H1 (cell line): ENCODE data around the gene GDF2. TPM values are rescaled to one million over a fixed set of nuclear protein-coding genes. Genes with fewer than 3 reads are reported as not detected.

Source experiments
- ATF2 ChIP-seq: IDR thresholded peaks from 2 replicates; pipeline ENCODE4 v1.6.1; 2012; ENCODE audit warnings: low read length, inconsistent platforms
- CEBPB ChIP-seq: IDR thresholded peaks from 2 replicates; pipeline ENCODE4 v1.6.1; 2012; ENCODE audit warnings: low read depth, low read length
- POLR2AphosphoS5 ChIP-seq: IDR thresholded peaks from 2 replicates; pipeline ENCODE4 v1.6.1; 2011; ENCODE audit warnings: low read depth, low read length
- RFX5 ChIP-seq: IDR thresholded peaks from 2 replicates; pipeline ENCODE4 v1.6.1; 2011; ENCODE audit warnings: low read depth, low read length, improper control_type of control experiment, borderline replicate concordance
- TAF7 ChIP-seq: optimal IDR thresholded peaks from 2 replicates; pipeline ENCODE3; 2011; ENCODE audit warnings: low read depth, mild to moderate bottlenecking, inconsistent platforms, low read length, moderate library complexity, borderline replicate concordance
- polyA plus RNA-seq, 7 experiments: library from polyadenylated mRNA; depleted of rRNA in 3 of 7; stranded (reverse) in 5 of 7; unstranded in 2 of 7; fragments of >200 nt in 5 of 7; fragments of 200-250 nt in 2 of 7; gene quantifications; 1 replicate in 5 of 7; 2 replicates in 1 of 7; 4 replicates in 1 of 7; pipeline versions ENCODE4 v1.2.1 to v1.2.3, GENCODE V29; 2011 to 2013; ENCODE audit warnings: missing spikeins in 2 of 7, mixed read lengths in 2 of 7
- total RNA-seq: library from RNA; stranded (reverse); fragmentation: NEBNext Ultra II Directional; extraction: Animal tissue kit (Norgen Biotek cat#: 25700); gene quantifications from 2 replicates; pipeline ENCODE4 v1.2.1, GENCODE V29; 2021
- TF ChIP-seq, protein P1 (sequence below): IDR thresholded peaks from 2 replicates; pipeline ENCODE4 v1.6.1; 2011; ENCODE audit warnings: low read depth, mild to moderate bottlenecking, low read length; ENCODE audit not compliant: insufficient read depth

GDF2 gene
- total and polyA plus RNA-seq, 2 of the 8 experiments (the other 6 are each of a cell fraction or from before 2014, with no cell fraction given), result not detected

GRCh38 chr10:47363781-47364180 lies 41.5 kb downstream of the GDF2 start (continued):
- TF ChIP-seq RFX5, result no peak
- TF ChIP-seq, protein P1, sequence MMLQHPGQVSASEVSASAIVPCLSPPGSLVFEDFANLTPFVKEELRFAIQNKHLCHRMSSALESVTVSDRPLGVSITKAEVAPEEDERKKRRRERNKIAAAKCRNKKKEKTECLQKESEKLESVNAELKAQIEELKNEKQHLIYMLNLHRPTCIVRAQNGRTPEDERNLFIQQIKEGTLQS, result no peak
- TF ChIP-seq POLR2AphosphoS5, result no peak
- no peak for TF ChIP-seq ATF2
- TF ChIP-seq TAF7, result no peak
- no peak for TF ChIP-seq CEBPB
